ENCODE data around the gene BCL2L13. TPM values are rescaled to one million over a fixed set of nuclear protein-coding genes. Genes with fewer than 3 reads are reported as not detected.
A peak's percentile ranks its signal among the peaks of the same experiment; 100 is the strongest.

Gene BCL2L13
- total RNA-seq: 38.6 TPM
- 10 to 100 TPM; 35.2 to 46.4 (median 40.5) TPM for polyA plus RNA-seq (ENCODE audit: insufficient read depth in 1 of 8, insufficient read length in 8 of 8, low replicate concordance in 1 of 8)
- long read RNA-seq, donor 1, full-length matches to known transcripts: 4 of 4 reads
- long read RNA-seq, donor 1, partial matches to known transcripts: 0 of 4 reads
- long read RNA-seq, donor 1, other reads (novel, unspliced or antisense): 0 of 4 reads
- long read RNA-seq, donor 2, full-length matches to known transcripts: 2 of 2 reads
- long read RNA-seq, donor 2, partial matches to known transcripts: 0 of 2 reads
- long read RNA-seq, donor 2, other reads (novel, unspliced or antisense): 0 of 2 reads
- long read RNA-seq, donor 3, full-length matches to known transcripts: 14 of 27 reads
- long read RNA-seq, donor 3, partial matches to known transcripts: 13 of 27 reads
- long read RNA-seq, donor 3, other reads (novel, unspliced or antisense): 0 of 27 reads
- long read RNA-seq, donor 4, full-length matches to known transcripts: 7 of 7 reads
- long read RNA-seq, donor 4, partial matches to known transcripts: 0 of 7 reads
- long read RNA-seq, donor 4, other reads (novel, unspliced or antisense): 0 of 7 reads
- long read RNA-seq, donor 5, full-length matches to known transcripts: 14 of 53 reads
- long read RNA-seq, donor 5, partial matches to known transcripts: 0 of 53 reads
- long read RNA-seq, donor 5, other reads (novel, unspliced or antisense): 39 of 53 reads
- long read RNA-seq, donor 6, full-length matches to known transcripts: 15 of 72 reads
- long read RNA-seq, donor 6, partial matches to known transcripts: 57 of 72 reads
- long read RNA-seq, donor 6, other reads (novel, unspliced or antisense): 0 of 72 reads
- long read RNA-seq, donor 7, full-length matches to known transcripts: 8 of 50 reads
- long read RNA-seq, donor 7, partial matches to known transcripts: 21 of 50 reads
- long read RNA-seq, donor 7, other reads (novel, unspliced or antisense): 21 of 50 reads
- long read RNA-seq, donor 8, full-length matches to known transcripts: 4 of 4 reads
- long read RNA-seq, donor 8, partial matches to known transcripts: 0 of 4 reads
- long read RNA-seq, donor 8, other reads (novel, unspliced or antisense): 0 of 4 reads
- long read RNA-seq, donor 9, full-length matches to known transcripts: 10 of 40 reads
- long read RNA-seq, donor 9, partial matches to known transcripts: 19 of 40 reads
- long read RNA-seq, donor 9, other reads (novel, unspliced or antisense): 11 of 40 reads
- long read RNA-seq, donor 10, transcript BCL2L13-201 (7 exons, 2,992 nt): major isoform, 6 of 36 reads
- long read RNA-seq, donor 10, partial matches to known transcripts: 26 of 36 reads
- long read RNA-seq, donor 10, other reads (novel, unspliced or antisense): 0 of 36 reads
- long read RNA-seq, donor 11, full-length matches to known transcripts: 8 of 13 reads
- long read RNA-seq, donor 11, partial matches to known transcripts: 5 of 13 reads
- long read RNA-seq, donor 11, other reads (novel, unspliced or antisense): 0 of 13 reads

DNA sequence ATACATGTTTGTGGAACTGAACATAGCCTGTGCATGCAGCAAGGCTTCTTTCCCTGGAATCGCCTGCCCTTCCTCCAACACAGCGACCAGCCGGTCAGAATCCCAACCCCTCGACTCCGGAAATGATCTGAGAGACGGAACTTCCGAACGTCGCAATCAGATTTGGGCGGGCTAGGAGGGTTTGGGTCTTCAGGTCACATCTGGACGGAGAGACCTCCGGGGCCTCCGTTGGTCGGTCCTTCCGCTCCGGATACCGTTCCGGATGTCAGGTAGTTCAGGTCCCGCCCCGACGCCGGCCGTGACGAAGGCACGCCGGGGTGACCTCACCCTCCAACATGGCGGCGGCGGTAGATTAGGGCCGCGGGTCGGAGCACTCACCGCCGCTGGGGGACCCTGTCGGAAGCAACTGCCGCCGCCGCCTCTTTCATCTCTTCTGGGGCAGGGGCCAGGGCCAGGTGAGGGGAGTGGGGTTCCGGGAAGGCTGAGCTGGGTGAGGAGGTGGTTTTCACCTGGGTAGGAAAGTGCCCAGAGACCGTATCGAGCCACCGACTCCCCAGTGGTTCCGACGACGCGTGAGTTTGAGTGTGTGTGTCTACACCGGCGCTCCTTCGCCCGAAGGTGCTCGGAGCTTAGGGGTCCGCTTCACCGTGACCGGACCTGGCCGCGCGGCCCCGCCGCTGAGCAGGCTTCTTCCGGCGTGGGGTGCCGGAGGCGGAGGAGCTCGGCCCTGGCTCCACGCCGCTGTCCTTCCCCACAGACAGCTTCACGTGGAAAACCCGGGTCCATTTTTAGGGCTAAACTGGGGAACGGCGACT, at the start of gene BCL2L13:
Gene BCL2L13, plus strand, starts transcription at position 326 of the 815 bp plus-strand sequence. CDS start 16,955 bp downstream, outside the sequence.
- Histone ChIP-seq H3K4me1 (ENCODE audit: control insufficient read depth, insufficient read depth, low read length) (peaks cover 11% of the 10 kb centered on the region), H3K27me3 (ENCODE audit: control insufficient read depth, insufficient read depth, low read length) (no peaks in the 10 kb centered on the region), H3K36me3 (ENCODE audit: control insufficient read depth, insufficient read depth, low read length) (no peaks in the 10 kb centered on the region), H3K9me3 (replicated peaks; ENCODE audit: control insufficient read depth, low read depth, low read length) (no peaks in the 10 kb centered on the region), H3K27ac (ENCODE audit: low read length) (peak within 1 kb of the TSS; percentile 98), H3K4me3 (ENCODE audit: low read length) (peak within 1 kb of the TSS; percentile 74)
- peak; percentile 97 for DNase-seq
- under 1% methylated on average over 61 of the region's 70 CpGs for WGBS (ENCODE audit: insufficient coverage)

DNA sequence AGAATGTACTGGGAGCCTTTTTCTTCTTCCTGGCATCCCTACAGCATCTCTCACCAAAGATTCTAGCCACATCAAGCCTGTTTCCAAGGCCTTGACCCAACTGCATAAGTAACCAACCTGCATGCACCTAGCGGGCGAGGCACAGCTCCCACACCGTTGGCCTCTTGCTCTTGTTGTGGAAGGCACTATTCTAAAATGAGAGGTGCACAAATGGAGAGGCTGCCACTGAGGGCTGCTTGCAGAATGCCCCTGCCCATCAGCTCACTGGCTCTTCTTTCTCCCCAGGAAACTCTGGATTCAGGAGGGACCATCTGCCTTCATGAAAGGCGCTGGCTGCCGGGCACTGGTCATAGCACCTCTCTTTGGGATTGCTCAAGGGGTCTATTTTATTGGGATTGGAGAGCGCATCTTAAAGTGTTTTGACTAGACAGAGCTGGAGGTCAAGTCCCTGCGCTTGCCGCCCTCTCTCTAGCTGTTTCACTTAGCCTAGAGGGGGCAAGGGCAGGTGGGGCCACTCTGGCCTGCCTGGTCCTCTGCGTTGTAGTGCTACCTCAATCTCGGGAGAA, 48.7 kb upstream of the BCL2L13 start:
- 90% methylated on average over 7 of the region's 10 CpGs for WGBS (ENCODE audit: insufficient coverage)
- Histone ChIP-seq H3K27me3 (ENCODE audit: control insufficient read depth, insufficient read depth, low read length) (no peaks in the 10 kb centered on the region), H3K36me3 (ENCODE audit: control insufficient read depth, insufficient read depth, low read length) (peaks cover 34% of the 10 kb centered on the region), H3K4me3 (ENCODE audit: low read length) (no peak overlapping the region), H3K9me3 (replicated peaks; ENCODE audit: control insufficient read depth, low read depth, low read length) (no peaks in the 10 kb centered on the region), H3K27ac (ENCODE audit: low read length) (no peak overlapping the region), H3K4me1 (ENCODE audit: control insufficient read depth, insufficient read depth, low read length) (no peaks in the 10 kb centered on the region)
- no peak for DNase-seq

DNA sequence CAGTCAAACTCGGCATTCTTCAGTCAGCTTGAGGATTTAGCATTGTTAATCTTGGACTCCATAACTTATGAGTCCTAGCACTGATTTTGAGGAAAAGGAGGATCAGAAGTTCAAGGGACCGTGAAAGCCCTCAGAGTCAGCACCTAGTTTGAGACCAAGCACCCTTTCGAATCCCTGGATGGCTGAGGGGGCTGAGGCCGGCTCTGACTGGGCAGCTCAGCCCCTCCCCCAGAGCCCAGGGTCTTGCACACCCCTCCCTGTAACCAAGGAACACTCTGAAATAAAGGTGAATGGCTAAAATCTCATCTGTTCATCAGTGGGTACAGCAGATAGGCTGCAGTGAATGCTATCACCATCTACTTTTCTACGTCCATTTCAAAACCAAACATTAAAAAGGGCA, 48.0 kb upstream of the BCL2L13 start:
- Histone ChIP-seq H3K4me3 (ENCODE audit: low read length) (no peak overlapping the region), H3K27me3 (ENCODE audit: control insufficient read depth, insufficient read depth, low read length) (no peaks in the 10 kb centered on the region), H3K36me3 (ENCODE audit: control insufficient read depth, insufficient read depth, low read length) (peaks cover 41% of the 10 kb centered on the region), H3K27ac (ENCODE audit: low read length) (no peak overlapping the region), H3K4me1 (ENCODE audit: control insufficient read depth, insufficient read depth, low read length) (no peaks in the 10 kb centered on the region), H3K9me3 (replicated peaks; ENCODE audit: control insufficient read depth, low read depth, low read length) (no peaks in the 10 kb centered on the region)
- 86% methylated on average over 2 of the region's 5 CpGs for WGBS (ENCODE audit: insufficient coverage)
- no peak for DNase-seq

- Histone ChIP-seq H3K27ac (ENCODE audit: low read length) (no peak overlapping the region), H3K4me1 (ENCODE audit: control insufficient read depth, insufficient read depth, low read length) (no peaks in the 10 kb centered on the region), H3K27me3 (ENCODE audit: control insufficient read depth, insufficient read depth, low read length) (no peaks in the 10 kb centered on the region), H3K4me3 (ENCODE audit: low read length) (no peak overlapping the region), H3K36me3 (ENCODE audit: control insufficient read depth, insufficient read depth, low read length) (peaks cover 53% of the 10 kb centered on the region), H3K9me3 (replicated peaks; ENCODE audit: control insufficient read depth, low read depth, low read length) (no peaks in the 10 kb centered on the region)
- 50% methylated on average over 2 of the region's 5 CpGs for WGBS (ENCODE audit: insufficient coverage)
- no peak for DNase-seq
These were observed 46.4 kb upstream of the BCL2L13 start for GRCh38 chr22:17592201-17592600.

DNA sequence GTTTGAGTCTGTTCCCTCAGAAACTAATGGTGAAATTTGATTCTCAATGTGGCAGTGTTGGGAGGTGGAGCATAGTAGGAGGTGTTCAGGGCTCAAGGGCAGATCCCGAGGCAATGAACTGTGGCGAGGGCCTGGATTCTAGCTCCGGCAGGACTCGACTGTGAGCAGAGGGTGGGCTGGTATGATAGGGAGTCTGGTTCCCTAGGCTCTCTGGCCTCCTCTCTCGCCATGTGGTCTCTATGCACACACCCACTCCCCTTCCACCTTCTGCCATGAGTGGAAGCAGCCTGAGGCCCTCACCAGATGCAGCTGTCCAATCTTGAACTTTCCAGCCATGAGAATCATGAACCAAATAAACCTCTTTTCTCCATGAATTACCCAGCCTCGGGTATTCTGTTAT, 42.3 kb upstream of the BCL2L13 start:
- WGBS (ENCODE audit: insufficient coverage): 100% methylated on average over 1 of the region's 6 CpGs
- no peaks in the 10 kb centered on the region for H3K27me3 ChIP-seq (ENCODE audit: control insufficient read depth, insufficient read depth, low read length)
- DNase-seq: no peak
- H3K4me3 ChIP-seq (ENCODE audit: low read length): no peak overlapping the region
- no peaks in the 10 kb centered on the region for H3K9me3 ChIP-seq (replicated peaks; ENCODE audit: control insufficient read depth, low read depth, low read length)
- no peaks in the 10 kb centered on the region for H3K4me1 ChIP-seq (ENCODE audit: control insufficient read depth, insufficient read depth, low read length)
- peaks cover 71% of the 10 kb centered on the region for H3K36me3 ChIP-seq (ENCODE audit: control insufficient read depth, insufficient read depth, low read length)
- no peak overlapping the region for H3K27ac ChIP-seq (ENCODE audit: low read length)

DNA sequence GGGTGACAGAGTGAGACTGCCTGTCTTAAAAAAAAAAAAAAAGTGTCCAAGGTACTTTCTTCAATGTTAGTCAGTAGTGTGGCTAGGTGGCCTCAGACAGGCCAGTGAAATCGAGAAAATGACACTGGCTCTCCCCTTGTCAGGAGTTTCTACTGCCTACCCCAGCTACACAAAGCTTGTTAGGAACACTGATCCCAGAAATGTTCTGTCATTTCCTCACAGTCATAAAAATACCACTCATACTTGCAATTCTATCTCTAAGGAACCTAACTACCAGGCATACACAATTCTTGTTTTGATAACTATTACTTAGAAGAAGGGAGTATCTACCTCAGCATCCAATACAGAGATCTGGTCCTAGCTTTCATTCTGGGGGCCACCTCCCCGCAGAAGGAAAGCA, 41.3 kb upstream of the BCL2L13 start:
- Histone ChIP-seq H3K27ac (ENCODE audit: low read length) (no peak overlapping the region), H3K36me3 (ENCODE audit: control insufficient read depth, insufficient read depth, low read length) (peaks cover 67% of the 10 kb centered on the region), H3K27me3 (ENCODE audit: control insufficient read depth, insufficient read depth, low read length) (no peaks in the 10 kb centered on the region), H3K4me1 (ENCODE audit: control insufficient read depth, insufficient read depth, low read length) (no peaks in the 10 kb centered on the region), H3K9me3 (replicated peaks; ENCODE audit: control insufficient read depth, low read depth, low read length) (no peaks in the 10 kb centered on the region), H3K4me3 (ENCODE audit: low read length) (no peak overlapping the region)
- WGBS (ENCODE audit: insufficient coverage): 92% methylated on average over 2 of the region's 2 CpGs
- no peak for DNase-seq

DNA sequence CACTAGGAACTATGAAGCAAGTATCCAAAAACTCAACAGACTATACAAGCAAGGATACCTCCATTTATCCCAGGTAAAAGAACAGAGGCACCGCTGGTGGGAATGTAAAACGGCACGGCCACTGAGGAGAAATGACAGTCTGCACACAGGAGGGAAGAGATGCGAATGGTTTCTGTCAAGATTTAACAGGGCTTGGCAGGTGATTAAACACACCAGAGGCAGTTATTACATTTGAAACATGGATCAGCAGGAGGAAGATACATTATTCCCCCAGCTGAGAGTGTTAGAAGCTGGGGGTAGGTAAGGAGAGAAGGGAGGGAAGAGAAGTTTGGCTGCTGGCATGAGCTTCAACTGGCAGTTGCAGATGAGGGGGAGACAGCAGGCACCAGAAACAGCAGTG, 40.2 kb upstream of the BCL2L13 start:
- no peak for DNase-seq
- 94% methylated on average over 3 of the region's 4 CpGs for WGBS (ENCODE audit: insufficient coverage)
- Histone ChIP-seq H3K27ac (ENCODE audit: low read length) (no peak overlapping the region), H3K27me3 (ENCODE audit: control insufficient read depth, insufficient read depth, low read length) (no peaks in the 10 kb centered on the region), H3K36me3 (ENCODE audit: control insufficient read depth, insufficient read depth, low read length) (peaks cover 62% of the 10 kb centered on the region), H3K9me3 (replicated peaks; ENCODE audit: control insufficient read depth, low read depth, low read length) (no peaks in the 10 kb centered on the region), H3K4me3 (ENCODE audit: low read length) (no peak overlapping the region), H3K4me1 (ENCODE audit: control insufficient read depth, insufficient read depth, low read length) (no peaks in the 10 kb centered on the region)

- Histone ChIP-seq H3K27me3 (ENCODE audit: control insufficient read depth, insufficient read depth, low read length) (no peaks in the 10 kb centered on the region), H3K4me3 (ENCODE audit: low read length) (no peak overlapping the region), H3K9me3 (replicated peaks; ENCODE audit: control insufficient read depth, low read depth, low read length) (no peaks in the 10 kb centered on the region), H3K27ac (ENCODE audit: low read length) (no peak overlapping the region), H3K4me1 (ENCODE audit: control insufficient read depth, insufficient read depth, low read length) (no peaks in the 10 kb centered on the region), H3K36me3 (ENCODE audit: control insufficient read depth, insufficient read depth, low read length) (peaks cover 49% of the 10 kb centered on the region)
- DNase-seq: no peak
- WGBS (ENCODE audit: insufficient coverage): 54% methylated on average over 2 of the region's 3 CpGs
These were observed 37.5 kb upstream of the BCL2L13 start for GRCh38 chr22:17601031-17601430.

DNA sequence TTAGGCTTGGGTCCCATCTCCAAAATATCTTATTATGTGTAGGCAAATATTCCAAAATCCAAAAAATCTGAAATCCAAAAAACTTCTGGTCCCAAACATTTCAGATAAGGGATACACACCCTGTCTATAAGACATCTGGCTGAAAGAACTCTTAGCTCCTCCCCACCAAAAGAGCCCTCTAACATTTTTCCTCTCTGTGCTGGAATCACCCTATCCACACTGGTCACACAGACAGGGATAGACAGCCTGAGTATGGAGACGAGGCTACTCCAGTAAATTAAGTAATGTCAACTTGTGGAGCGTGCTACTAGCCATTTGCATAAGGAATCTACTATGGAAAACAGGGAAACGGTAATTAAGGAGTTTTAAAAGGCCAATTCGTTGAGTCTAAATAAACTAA, 34.9 kb upstream of the BCL2L13 start:
- Histone ChIP-seq H3K4me3 (ENCODE audit: low read length) (no peak overlapping the region), H3K27me3 (ENCODE audit: control insufficient read depth, insufficient read depth, low read length) (no peaks in the 10 kb centered on the region), H3K27ac (ENCODE audit: low read length) (no peak overlapping the region), H3K9me3 (replicated peaks; ENCODE audit: control insufficient read depth, low read depth, low read length) (no peaks in the 10 kb centered on the region), H3K4me1 (ENCODE audit: control insufficient read depth, insufficient read depth, low read length) (peaks cover 3% of the 10 kb centered on the region), H3K36me3 (ENCODE audit: control insufficient read depth, insufficient read depth, low read length) (peaks cover 33% of the 10 kb centered on the region)
- no CpG with 5 or more reads among the region's 4 CpGs for WGBS (ENCODE audit: insufficient coverage)
- no peak for DNase-seq
